RWPE2 (cell line): ENCODE data around the gene PHIP.

Experiments
- ATAC-seq: fragments of 200-7000 bp; cut with Tn5 transposase; 3 replicates; pipeline ENCODE4 v1.9.1; 2021; ENCODE audit warnings: low read depth
- DNase-seq: peaks from one replicate; pipeline ENCODE4 v3.0.0-alpha.2; 2020; ENCODE audit warnings: low spot score
- H3K27ac ChIP-seq: fragments of 450-650 bp; 2 replicates; pipeline ENCODE4 v1.5.1; 2017; ENCODE audit warnings: mild to moderate bottlenecking; ENCODE audit not compliant: poor library complexity, severe bottlenecking
- H3K27me3 ChIP-seq: fragments of 250-450 bp; sonication (Bioruptor Pico); 2 replicates; pipeline ENCODE4 v1.5.1; 2021; ENCODE audit warnings: mild to moderate bottlenecking, moderate library complexity; ENCODE audit not compliant: insufficient read depth, poor library complexity, severe bottlenecking
- H3K36me3 ChIP-seq: fragments of 250-450 bp; sonication (Bioruptor Pico); 2 replicates; pipeline ENCODE4 v1.5.1; 2020; ENCODE audit warnings: low read depth, mild to moderate bottlenecking, moderate library complexity
- H3K4me1 ChIP-seq: fragments of 250-450 bp; sonication (Bioruptor Pico); 2 replicates; pipeline ENCODE4 v1.5.1; 2021; ENCODE audit warnings: mild to moderate bottlenecking, moderate library complexity; ENCODE audit not compliant: insufficient read depth, poor library complexity, severe bottlenecking
- H3K4me3 ChIP-seq: fragments of 250-450 bp; sonication (Bioruptor Pico); 2 replicates; pipeline ENCODE4 v1.5.1; 2021; ENCODE audit warnings: mild to moderate bottlenecking, moderate library complexity; ENCODE audit not compliant: severe bottlenecking
- H3K9me3 ChIP-seq: fragments of 250-450 bp; sonication (Bioruptor Pico); 2 replicates; pipeline ENCODE4 v1.5.1; 2021; ENCODE audit warnings: mild to moderate bottlenecking, moderate library complexity; ENCODE audit not compliant: severe bottlenecking
- CTCF ChIP-seq: fragments of 450-650 bp; IDR thresholded peaks from one replicate; pipeline ENCODE4 v1.5.1; 2017; ENCODE audit warnings: mild to moderate bottlenecking, moderate library complexity; ENCODE audit not compliant: poor library complexity, severe bottlenecking

PHIP gene

GRCh38 chr6:79064635-79065034 lies 13.4 kb downstream of the PHIP start:
- H3K36me3 ChIP-seq = peaks cover 25% of the 10 kb centered on the region
- ATAC-seq (no peak), DNase-seq (no peak)
- no peaks in the 10 kb centered on the region for H3K4me1 ChIP-seq
- H3K9me3 ChIP-seq = no peaks in the 10 kb centered on the region
- H3K27ac ChIP-seq = no peak overlapping the region
- no peaks in the 10 kb centered on the region for H3K27me3 ChIP-seq
- H3K4me3 ChIP-seq = no peak overlapping the region
- no peak for TF ChIP-seq CTCF

GRCh38 chr6:79062708-79063107 lies 15.3 kb downstream of the PHIP start:
- no peak for TF ChIP-seq CTCF
- H3K4me1 ChIP-seq = no peaks in the 10 kb centered on the region
- H3K36me3 ChIP-seq = peaks cover 37% of the 10 kb centered on the region
- ATAC-seq (no peak), DNase-seq (no peak)
- H3K4me3 ChIP-seq = no peak overlapping the region
- H3K27ac ChIP-seq = no peak overlapping the region
- H3K27me3 ChIP-seq = no peaks in the 10 kb centered on the region
- no peaks in the 10 kb centered on the region for H3K9me3 ChIP-seq

- no peak overlapping the region for H3K4me3 ChIP-seq
- H3K9me3 ChIP-seq = no peaks in the 10 kb centered on the region
- DNase-seq (no peak), ATAC-seq (no peak)
- TF ChIP-seq CTCF = no peak
- no peaks in the 10 kb centered on the region for H3K4me1 ChIP-seq
- H3K36me3 ChIP-seq = peaks cover 82% of the 10 kb centered on the region
- H3K27ac ChIP-seq = no peak overlapping the region
- H3K27me3 ChIP-seq = no peaks in the 10 kb centered on the region
Observed at GRCh38 chr6:79057746-79058145, 20.3 kb downstream of the PHIP start.

- H3K4me3 ChIP-seq = no peak overlapping the region
Observed at GRCh38 chr6:79056226-79056625, 21.8 kb downstream of the PHIP start.

More at GRCh38 chr6:79056226-79056625, 21.8 kb downstream of the PHIP start:
- Histone ChIP-seq H3K27me3 (no peaks in the 10 kb centered on the region), H3K27ac (no peak overlapping the region), H3K4me1 (no peaks in the 10 kb centered on the region), H3K9me3 (no peaks in the 10 kb centered on the region), H3K36me3 (peaks cover 87% of the 10 kb centered on the region)
- ATAC-seq (no peak), DNase-seq (no peak)
- TF ChIP-seq CTCF = no peak
